LHCN-M2 (cell line): Measurements from ENCODE around the gene RASSF5. TPM values are rescaled to one million over a fixed set of nuclear protein-coding genes. Genes with fewer than 3 reads are reported as not detected.
"Not testable (repeated sequence)": the region's sequence is repeated elsewhere in the genome, so short reads cannot be mapped to it uniquely, and the experiment has no call there.

ENCODE experiments used
- DNase-seq: peaks from one replicate; pipeline ENCODE4 v3.0.0-alpha.2; 2012; ENCODE audit warnings: low read depth
- total RNA-seq: library from RNA; depleted of rRNA; stranded (reverse); fragments of >200 nt; gene quantifications from 2 replicates; pipeline ENCODE4 v1.2.3, GENCODE V29; 2014

The RASSF5 gene
- total RNA-seq, 1 experiment from 2014 or later = 0.63 TPM

- no peak for DNase-seq
Measured at GRCh38 chr1:206584683-206585082, 77.4 kb downstream of the RASSF5 start.

- DNase-seq = no peak
Measured at GRCh38 chr1:206586501-206587445, 79.4 kb downstream of the RASSF5 start.

- no peak for DNase-seq
Measured at GRCh38 chr1:206587904-206588303, 80.6 kb downstream of the RASSF5 start.

GRCh38 chr1:206588492-206588891 lies 81.2 kb downstream of the RASSF5 start:
- DNase-seq = no peak

GRCh38 chr1:206589206-206589605 lies 81.9 kb downstream of the RASSF5 start:
- peak; percentile 98 for DNase-seq

- peak; percentile 90 for DNase-seq
Measured at GRCh38 chr1:206590025-206590758, 82.9 kb downstream of the RASSF5 start.

GRCh38 chr1:206591226-206591625 lies 83.9 kb downstream of the RASSF5 start:
- peak; percentile 92 for DNase-seq

GRCh38 chr1:206591696-206592095 lies 84.4 kb downstream of the RASSF5 start:
- DNase-seq = no peak

GRCh38 chr1:206593351-206593925 lies 86.1 kb downstream of the RASSF5 start:
- DNase-seq = no peak

- DNase-seq = no peak
Measured at GRCh38 chr1:206595581-206596318, 88.4 kb downstream of the RASSF5 start.

GRCh38 chr1:206596319-206596666 lies 89.0 kb downstream of the RASSF5 start:
- no peak for DNase-seq

GRCh38 chr1:206600527-206600926 lies 93.2 kb downstream of the RASSF5 start:
- DNase-seq = no peak

- no peak for DNase-seq
Measured at GRCh38 chr1:206604861-206605260, 97.5 kb downstream of the RASSF5 start.

GRCh38 chr1:206606867-206607266 lies 99.5 kb downstream of the RASSF5 start:
- peak; percentile 38 for DNase-seq

- peak; percentile 34 for DNase-seq
Measured at GRCh38 chr1:206608108-206608698, 100.9 kb downstream of the RASSF5 start.

- DNase-seq = no peak
Measured at GRCh38 chr1:206609229-206609991, 102.1 kb downstream of the RASSF5 start.

GRCh38 chr1:206612129-206612876 lies 105.0 kb downstream of the RASSF5 start, which contains the start of gene EIF2D:
Gene EIF2D (minus strand): TSS chr1:206612465. CDS start chr1:206612342, 123 bp downstream.
- peak; percentile 88 for DNase-seq

- DNase-seq = not testable (repeated sequence)
Measured at GRCh38 chr1:206626396-206626795, 119.1 kb downstream of the RASSF5 start.

GRCh38 chr1:206628916-206629315 lies 121.6 kb downstream of the RASSF5 start:
- DNase-seq = no peak
